ENCODE results near the gene ZNF761.

- TF ChIP-seq CTCF (IDR thresholded peaks at IDR 0.05): no peak
- TF ChIP-seq POLR2AphosphoS5 (IDR thresholded peaks at IDR 0.05): no peak
- TF ChIP-seq POLR2A (IDR thresholded peaks at IDR 0.05): no peak
- TF ChIP-seq EP300 (IDR thresholded peaks at IDR 0.05): no peak
Observed at GRCh38 chr19:53471916-53472315, 40.1 kb downstream of the ZNF761 start.
